ENCODE data around the gene ASB3.
"Not testable (repeated sequence)": the region's sequence is repeated elsewhere in the genome, so short reads cannot be mapped to it uniquely, and the experiment has no call there.

The ASB3 gene

GRCh38 chr2:53826030-53826410, 39.3 kb upstream of the ASB3 start:
- H3K4me3 ChIP-seq (ENCODE audit: low read depth, low read length): no peak overlapping the region
- no peak for TF ChIP-seq CTCF (IDR thresholded peaks at IDR 0.05; ENCODE audit: low read depth, low read length)

GRCh38 chr2:53823639-53824038, 36.9 kb upstream of the ASB3 start:
- H3K4me3 ChIP-seq (ENCODE audit: low read depth, low read length): not testable (repeated sequence)

- no peak for TF ChIP-seq CTCF (IDR thresholded peaks at IDR 0.05; ENCODE audit: low read depth, low read length)
- no peak overlapping the region for H3K4me3 ChIP-seq (ENCODE audit: low read depth, low read length)
Observed at GRCh38 chr2:53821810-53822209, 35.1 kb upstream of the ASB3 start.

GRCh38 chr2:53820711-53821110, 34.0 kb upstream of the ASB3 start:
- no peak for TF ChIP-seq CTCF (IDR thresholded peaks at IDR 0.05; ENCODE audit: low read depth, low read length)
- H3K4me3 ChIP-seq (ENCODE audit: low read depth, low read length): no peak overlapping the region

GRCh38 chr2:53820048-53820447, 33.3 kb upstream of the ASB3 start:
- TF ChIP-seq CTCF (IDR thresholded peaks at IDR 0.05; ENCODE audit: low read depth, low read length): no peak
- H3K4me3 ChIP-seq (ENCODE audit: low read depth, low read length): no peak overlapping the region

- TF ChIP-seq CTCF (IDR thresholded peaks at IDR 0.05; ENCODE audit: low read depth, low read length): no peak
- no peak overlapping the region for H3K4me3 ChIP-seq (ENCODE audit: low read depth, low read length)
Observed at GRCh38 chr2:53819634-53820033, 32.9 kb upstream of the ASB3 start.

GRCh38 chr2:53818854-53819435, 32.2 kb upstream of the ASB3 start:
- H3K4me3 ChIP-seq (ENCODE audit: low read depth, low read length): no peak overlapping the region

More at GRCh38 chr2:53818854-53819435, 32.2 kb upstream of the ASB3 start:
- TF ChIP-seq CTCF (IDR thresholded peaks at IDR 0.05; ENCODE audit: low read depth, low read length): no peak

Measured in WI38 (cell line).